Hepatocyte (in vitro differentiated cells): ENCODE measurements around the gene CCDC112. TPM values are rescaled to one million over a fixed set of nuclear protein-coding genes. Genes with fewer than 3 reads are reported as not detected.

Experiments used
- DNase-seq: peaks from one replicate; pipeline ENCODE4 v3.0.0-alpha.2; 2016; ENCODE audit warnings: low spot score
- H2AFZ ChIP-seq: fragments of 200-600 bp; sonication (generic); 2 replicates; pipeline ENCODE4 v1.6.0; 2016; ENCODE audit warnings: antibody characterized with exemption, mild to moderate bottlenecking
- H3K27ac ChIP-seq: fragments of 200-600 bp; sonication (generic); 2 replicates; pipeline ENCODE4 v1.5.1; 2016; ENCODE audit warnings: mild to moderate bottlenecking
- H3K27me3 ChIP-seq: fragments of 200-600 bp; sonication (generic); 2 replicates; pipeline ENCODE4 v1.6.1; 2016
- H3K36me3 ChIP-seq: fragments of 200-600 bp; sonication (generic); replicated peaks from 2 replicates; pipeline ENCODE4 v1.5.1; 2016; ENCODE audit warnings: low read depth; ENCODE audit not compliant: insufficient read depth
- H3K4me1 ChIP-seq: fragments of 200-600 bp; sonication (generic); 2 replicates; pipeline ENCODE4 v1.5.1; 2016; ENCODE audit warnings: mild to moderate bottlenecking, moderate library complexity; ENCODE audit not compliant: insufficient read depth
- H3K4me2 ChIP-seq: fragments of 200-600 bp; sonication (generic); 2 replicates; pipeline ENCODE4 v1.6.0; 2016
- H3K4me3 ChIP-seq: fragments of 200-600 bp; sonication (generic); 2 replicates; pipeline ENCODE4 v1.5.1; 2016; ENCODE audit warnings: mild to moderate bottlenecking
- H3K79me2 ChIP-seq: fragments of 200-600 bp; sonication (generic); 2 replicates; pipeline ENCODE4 v1.6.0; 2017; ENCODE audit warnings: mild to moderate bottlenecking
- H3K9me2 ChIP-seq: fragments of 200-600 bp; sonication (generic); replicated peaks from 2 replicates; pipeline ENCODE4 v1.6.0; 2017; ENCODE audit warnings: mild to moderate bottlenecking; ENCODE audit not compliant: insufficient read depth
- H3K9me3 ChIP-seq: fragments of 200-600 bp; sonication (generic); 2 replicates; pipeline ENCODE4 v1.5.1; 2016; ENCODE audit warnings: low read depth, mild to moderate bottlenecking
- H4K20me1 ChIP-seq: fragments of 200-600 bp; sonication (generic); 2 replicates; pipeline ENCODE4 v1.6.0; 2016; ENCODE audit warnings: mild to moderate bottlenecking; ENCODE audit not compliant: insufficient read depth, poor library complexity, severe bottlenecking
- EZH2 ChIP-seq: fragments of 200-600 bp; sonication (generic); IDR thresholded peaks from 2 replicates; pipeline ENCODE4 v1.6.1; 2016; ENCODE audit warnings: antibody characterized with exemption, mild to moderate bottlenecking, borderline replicate concordance
- EZH2phosphoT487 ChIP-seq: fragments of 200-600 bp; sonication (generic); IDR thresholded peaks from one replicate; pipeline ENCODE4 v1.6.1; 2018; ENCODE audit warnings: antibody characterized with exemption, mild to moderate bottlenecking, low read depth, moderate library complexity; ENCODE audit not compliant: unreplicated experiment, severe bottlenecking
- WGBS: methylation state at CpG from one replicate; pipeline ENCODE4 v1.1.6; 2016; ENCODE audit warnings: low lambda C conversion rate; ENCODE audit errors: missing lambda C conversion rate; 5-methylcytosine and 5-hydroxymethylcytosine counted together
- polyA plus RNA-seq: library from polyadenylated mRNA; unstranded; fragments of >200 nt; fragmentation: Nextera tagmentation; extraction: Ambion mirVana; gene quantifications from 2 replicates; pipeline ENCODE4 v1.2.1, GENCODE V29; 2016
- total RNA-seq: library from RNA; depleted of rRNA; stranded (reverse); fragments of >200 nt; gene quantifications from 2 replicates; pipeline ENCODE4 v1.2.3, GENCODE V29; 2014
- TF ChIP-seq, protein P1 (sequence below): fragments of 200-600 bp; sonication (generic); IDR thresholded peaks from 2 replicates; pipeline ENCODE4 v1.5.1; 2016; ENCODE audit warnings: antibody characterized with exemption, mild to moderate bottlenecking; ENCODE audit not compliant: poor library complexity

The CCDC112 gene
- total and polyA plus RNA-seq, 2 experiments from 2014 or later: 3.7 to 4.2 TPM

DNA sequence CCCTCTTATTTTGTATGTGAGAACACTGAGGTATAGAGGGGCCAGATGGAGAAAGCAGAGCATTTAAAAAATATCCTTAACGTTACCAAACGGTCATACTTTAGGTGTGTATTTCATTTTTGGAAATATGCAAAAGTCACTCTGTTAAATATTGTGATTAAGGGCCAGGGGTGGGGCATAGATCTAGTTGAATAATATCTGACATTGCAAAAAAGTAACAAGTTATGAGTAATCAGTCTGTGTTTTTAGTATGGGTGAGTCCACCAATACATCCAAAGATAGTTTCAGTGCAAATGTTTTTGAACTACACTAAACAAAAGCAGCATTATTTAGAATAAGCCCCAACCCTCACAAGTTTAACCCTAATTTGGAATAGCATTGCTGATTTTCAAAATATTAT lies 45.3 kb upstream of the CCDC112 start:
- H3K4me2 ChIP-seq: no peak overlapping the region
- no peaks in the 10 kb centered on the region for H3K79me2 ChIP-seq
- no peaks in the 10 kb centered on the region for H3K27me3 ChIP-seq
- H3K4me3 ChIP-seq: no peak overlapping the region
- H3K27ac ChIP-seq: no peak overlapping the region
- H3K9me2 ChIP-seq: no peaks in the 10 kb centered on the region
- no peaks in the 10 kb centered on the region for H4K20me1 ChIP-seq
- H3K4me1 ChIP-seq: peaks cover 15% of the 10 kb centered on the region
- 92% methylated on average over 2 of the region's 2 CpGs for WGBS
- no peaks in the 10 kb centered on the region for H3K9me3 ChIP-seq
- no peak for DNase-seq
- TF ChIP-seq, protein P1, sequence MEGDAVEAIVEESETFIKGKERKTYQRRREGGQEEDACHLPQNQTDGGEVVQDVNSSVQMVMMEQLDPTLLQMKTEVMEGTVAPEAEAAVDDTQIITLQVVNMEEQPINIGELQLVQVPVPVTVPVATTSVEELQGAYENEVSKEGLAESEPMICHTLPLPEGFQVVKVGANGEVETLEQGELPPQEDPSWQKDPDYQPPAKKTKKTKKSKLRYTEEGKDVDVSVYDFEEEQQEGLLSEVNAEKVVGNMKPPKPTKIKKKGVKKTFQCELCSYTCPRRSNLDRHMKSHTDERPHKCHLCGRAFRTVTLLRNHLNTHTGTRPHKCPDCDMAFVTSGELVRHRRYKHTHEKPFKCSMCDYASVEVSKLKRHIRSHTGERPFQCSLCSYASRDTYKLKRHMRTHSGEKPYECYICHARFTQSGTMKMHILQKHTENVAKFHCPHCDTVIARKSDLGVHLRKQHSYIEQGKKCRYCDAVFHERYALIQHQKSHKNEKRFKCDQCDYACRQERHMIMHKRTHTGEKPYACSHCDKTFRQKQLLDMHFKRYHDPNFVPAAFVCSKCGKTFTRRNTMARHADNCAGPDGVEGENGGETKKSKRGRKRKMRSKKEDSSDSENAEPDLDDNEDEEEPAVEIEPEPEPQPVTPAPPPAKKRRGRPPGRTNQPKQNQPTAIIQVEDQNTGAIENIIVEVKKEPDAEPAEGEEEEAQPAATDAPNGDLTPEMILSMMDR: no peak
- TF ChIP-seq EZH2: no peak
- no peak for TF ChIP-seq EZH2phosphoT487
- no peaks in the 10 kb centered on the region for H3K36me3 ChIP-seq
- H2AFZ ChIP-seq: no peak overlapping the region

GRCh38 chr5:115338851-115339250 lies 42.4 kb upstream of the CCDC112 start:
- Histone ChIP-seq H4K20me1 (no peaks in the 10 kb centered on the region), H3K4me1 (peaks cover 15% of the 10 kb centered on the region), H3K9me2 (no peaks in the 10 kb centered on the region), H3K4me3 (no peak overlapping the region), H3K27me3 (no peaks in the 10 kb centered on the region), H3K27ac (peak overlapping the region; percentile 71), H3K36me3 (no peaks in the 10 kb centered on the region), H3K9me3 (no peaks in the 10 kb centered on the region), H2AFZ (no peak overlapping the region), H3K4me2 (no peak overlapping the region), H3K79me2 (no peaks in the 10 kb centered on the region)
- 67% methylated on average over 3 of the region's 3 CpGs for WGBS
- TF ChIP-seq EZH2phosphoT487 (no peak), EZH2 (no peak)
- TF ChIP-seq, protein P1: no peak
- DNase-seq: peak; percentile 46

DNA sequence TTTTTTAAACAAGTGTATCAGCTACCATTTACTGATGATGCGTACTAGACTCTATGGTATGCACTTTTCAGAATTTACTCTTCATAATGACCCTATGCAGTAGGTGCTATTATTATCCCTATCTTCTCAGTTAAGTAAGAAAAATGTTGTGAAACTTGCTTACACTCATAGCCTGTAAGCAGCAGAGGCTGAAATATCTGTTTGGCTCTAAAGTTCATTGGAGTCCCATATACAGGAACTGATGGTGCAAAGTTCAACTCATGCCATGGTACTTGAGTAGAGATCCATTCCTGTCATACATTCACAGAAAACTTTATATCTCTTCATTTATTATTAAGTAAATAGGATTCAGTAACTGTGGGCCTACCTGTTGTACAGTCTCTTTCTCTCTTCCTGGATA lies 41.4 kb upstream of the CCDC112 start:
- no peaks in the 10 kb centered on the region for H3K27me3 ChIP-seq
- no peaks in the 10 kb centered on the region for H3K36me3 ChIP-seq
- H3K4me1 ChIP-seq: peaks cover 8% of the 10 kb centered on the region
- H3K9me2 ChIP-seq: no peaks in the 10 kb centered on the region
- H4K20me1 ChIP-seq: no peaks in the 10 kb centered on the region
- H2AFZ ChIP-seq: no peak overlapping the region
- no peaks in the 10 kb centered on the region for H3K79me2 ChIP-seq
- no peak overlapping the region for H3K4me3 ChIP-seq
- H3K4me2 ChIP-seq: no peak overlapping the region
- WGBS: 86% methylated on average over 1 of the region's 1 CpG
- peak; percentile 45 for DNase-seq
- H3K9me3 ChIP-seq: no peaks in the 10 kb centered on the region
- H3K27ac ChIP-seq: peak overlapping the region; percentile 71
- TF ChIP-seq EZH2 (no peak), EZH2phosphoT487 (no peak)
- TF ChIP-seq, protein P1: no peak

DNA sequence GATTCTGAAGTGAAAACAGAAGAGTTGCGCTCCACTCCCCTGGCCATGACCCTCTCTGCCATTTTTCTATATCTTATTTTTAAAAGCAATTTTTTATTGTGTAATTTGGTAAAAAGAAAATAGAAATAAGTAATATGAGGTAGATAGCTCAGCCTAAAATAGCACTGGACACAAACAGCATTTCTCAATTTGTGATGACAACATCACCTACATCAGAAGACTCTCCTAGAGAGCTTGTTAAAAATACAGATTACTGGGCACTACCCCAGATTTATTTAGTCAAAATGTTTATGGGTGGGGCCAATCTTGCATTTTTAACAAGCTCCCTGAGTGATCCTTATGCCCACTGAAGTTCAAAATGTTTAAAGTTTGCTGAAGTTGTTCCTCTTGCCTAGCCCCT lies 40.5 kb upstream of the CCDC112 start:
- Histone ChIP-seq H4K20me1 (no peaks in the 10 kb centered on the region), H3K4me2 (no peak overlapping the region), H3K4me3 (no peak overlapping the region), H3K27me3 (no peaks in the 10 kb centered on the region), H2AFZ (no peak overlapping the region), H3K27ac (peak overlapping the region; percentile 39), H3K9me3 (no peaks in the 10 kb centered on the region), H3K4me1 (peaks cover 3% of the 10 kb centered on the region), H3K9me2 (no peaks in the 10 kb centered on the region), H3K79me2 (no peaks in the 10 kb centered on the region), H3K36me3 (no peaks in the 10 kb centered on the region)
- TF ChIP-seq EZH2phosphoT487 (no peak), EZH2 (no peak)
- TF ChIP-seq, protein P1: no peak
- no peak for DNase-seq
- 89% methylated on average over 1 of the region's 1 CpG for WGBS
